ENCODE results near the gene CA10.

Gene CA10

GRCh38 chr17:51733166-51733565 lies 425.3 kb downstream of the CA10 start:
- DNase-seq (ENCODE audit: low read depth in 2 of 3, low spot score in 2 of 3), result no peak

GRCh38 chr17:51731941-51732722 lies 426.4 kb downstream of the CA10 start:
- no peak for DNase-seq (ENCODE audit: low read depth in 2 of 3, low spot score in 2 of 3)

- DNase-seq (ENCODE audit: low read depth in 2 of 3, low spot score in 2 of 3), result no peak
Measured at GRCh38 chr17:51730303-51731050, 428.0 kb downstream of the CA10 start.

- DNase-seq (ENCODE audit: low read depth in 2 of 3, low spot score in 2 of 3), result no peak
Measured at GRCh38 chr17:51725185-51725584, 433.3 kb downstream of the CA10 start.

- DNase-seq (ENCODE audit: low read depth in 2 of 3, low spot score in 2 of 3), result no peak
Measured at GRCh38 chr17:51724043-51724580, 434.4 kb downstream of the CA10 start.

- DNase-seq (ENCODE audit: low read depth in 2 of 3, low spot score in 2 of 3), result no peak
Measured at GRCh38 chr17:51722994-51723393, 435.5 kb downstream of the CA10 start.

- DNase-seq (ENCODE audit: low read depth in 2 of 3, low spot score in 2 of 3), result no peak
Measured at GRCh38 chr17:51721730-51722129, 436.8 kb downstream of the CA10 start.

- no peak for DNase-seq (ENCODE audit: low read depth in 2 of 3, low spot score in 2 of 3)
Measured at GRCh38 chr17:51720439-51720838, 438.1 kb downstream of the CA10 start.

- no peak for DNase-seq (ENCODE audit: low read depth in 2 of 3, low spot score in 2 of 3)
Measured at GRCh38 chr17:51718983-51719382, 439.5 kb downstream of the CA10 start.

GRCh38 chr17:51711581-51711980 lies 446.9 kb downstream of the CA10 start:
- DNase-seq (ENCODE audit: low read depth in 2 of 3, low spot score in 2 of 3), result no peak

- no peak for DNase-seq (ENCODE audit: low read depth in 2 of 3, low spot score in 2 of 3)
Measured at GRCh38 chr17:51710634-51710979, 447.9 kb downstream of the CA10 start.

GRCh38 chr17:51709694-51710633 lies 448.6 kb downstream of the CA10 start:
- no peak for DNase-seq (ENCODE audit: low read depth in 2 of 3, low spot score in 2 of 3)

- no peak for DNase-seq (ENCODE audit: low read depth in 2 of 3, low spot score in 2 of 3)
Measured at GRCh38 chr17:51707216-51707615, 451.3 kb downstream of the CA10 start.

GRCh38 chr17:51706093-51706492 lies 452.4 kb downstream of the CA10 start:
- DNase-seq (ENCODE audit: low read depth in 2 of 3, low spot score in 2 of 3), result no peak

GRCh38 chr17:51703361-51704341 lies 454.9 kb downstream of the CA10 start:
- no peak for DNase-seq (ENCODE audit: low read depth in 2 of 3, low spot score in 2 of 3)

- DNase-seq (ENCODE audit: low read depth in 2 of 3, low spot score in 2 of 3), result no peak
Measured at GRCh38 chr17:51702963-51703360, 455.6 kb downstream of the CA10 start.

GRCh38 chr17:51701501-51701900 lies 457.0 kb downstream of the CA10 start:
- DNase-seq (ENCODE audit: low read depth in 2 of 3, low spot score in 2 of 3), result no peak

GRCh38 chr17:51700011-51700760 lies 458.3 kb downstream of the CA10 start:
- no peak for DNase-seq (ENCODE audit: low read depth in 2 of 3, low spot score in 2 of 3)

GRCh38 chr17:51699303-51699702 lies 459.2 kb downstream of the CA10 start:
- DNase-seq (ENCODE audit: low read depth in 2 of 3, low spot score in 2 of 3), result no peak
